IPS-11a (cell line): ENCODE results near the gene TCERG1.

Experiments used
- H3K4me3 ChIP-seq: one replicate; pipeline ENCODE4 v1.5.1; 2013; ENCODE audit warnings: low read depth, low read length, control low read depth

TCERG1 gene

DNA sequence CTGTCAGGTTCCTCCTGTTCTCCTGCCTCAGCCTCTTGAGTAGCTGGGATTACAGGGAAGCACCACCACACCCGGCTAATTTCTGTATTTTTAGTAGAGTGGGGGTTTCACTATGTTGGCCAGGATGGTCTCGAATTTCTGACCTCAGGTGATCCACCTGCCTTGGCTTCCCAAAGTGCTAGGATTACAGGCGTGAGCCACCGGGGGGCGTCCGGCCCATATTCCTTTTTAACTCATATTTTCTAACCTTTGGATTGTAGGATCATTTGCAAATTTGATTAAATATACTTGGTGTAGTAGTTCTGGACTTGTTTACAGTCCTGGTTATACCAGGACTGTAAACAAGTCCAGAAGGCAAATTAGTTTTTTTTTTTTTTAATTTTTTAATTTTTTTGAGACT lies 4.3 kb downstream of the TCERG1 start:
- H3K4me3 ChIP-seq = no peak overlapping the region

DNA sequence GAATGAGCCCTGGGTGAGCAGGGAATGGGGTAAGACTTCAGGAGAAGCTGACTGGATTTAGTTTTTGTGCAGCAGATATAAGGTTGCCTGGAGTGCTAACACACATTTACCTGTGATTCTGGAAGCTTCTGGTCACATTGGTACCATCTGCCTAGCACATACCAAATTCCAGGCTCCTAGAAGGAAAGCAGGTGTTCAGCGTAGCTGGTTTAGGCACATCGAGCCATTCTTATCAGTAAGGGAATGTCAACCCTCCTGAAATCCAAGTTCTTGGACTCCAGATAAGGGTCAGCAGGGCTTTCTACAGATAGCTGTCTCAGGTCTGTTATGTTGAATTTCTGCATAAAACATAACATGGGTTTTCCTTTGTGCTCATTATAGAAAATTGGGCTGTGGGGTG lies 10.3 kb downstream of the TCERG1 start:
- no peak overlapping the region for H3K4me3 ChIP-seq

DNA sequence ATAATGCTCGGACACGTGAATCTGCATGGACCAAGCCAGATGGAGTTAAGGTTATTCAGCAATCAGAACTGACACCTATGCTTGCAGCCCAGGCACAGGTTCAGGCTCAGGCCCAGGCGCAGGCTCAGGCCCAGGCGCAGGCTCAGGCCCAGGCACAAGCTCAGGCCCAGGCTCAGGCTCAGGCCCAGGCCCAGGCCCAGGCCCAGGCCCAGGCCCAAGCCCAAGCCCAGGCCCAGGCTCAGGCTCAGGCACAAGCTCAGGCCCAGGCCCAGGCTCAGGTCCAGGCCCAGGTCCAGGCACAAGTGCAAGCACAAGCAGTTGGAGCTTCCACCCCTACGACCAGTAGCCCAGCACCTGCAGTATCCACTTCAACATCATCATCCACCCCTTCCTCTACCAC lies 11.8 kb downstream of the TCERG1 start:
- H3K4me3 ChIP-seq = no peak overlapping the region

DNA sequence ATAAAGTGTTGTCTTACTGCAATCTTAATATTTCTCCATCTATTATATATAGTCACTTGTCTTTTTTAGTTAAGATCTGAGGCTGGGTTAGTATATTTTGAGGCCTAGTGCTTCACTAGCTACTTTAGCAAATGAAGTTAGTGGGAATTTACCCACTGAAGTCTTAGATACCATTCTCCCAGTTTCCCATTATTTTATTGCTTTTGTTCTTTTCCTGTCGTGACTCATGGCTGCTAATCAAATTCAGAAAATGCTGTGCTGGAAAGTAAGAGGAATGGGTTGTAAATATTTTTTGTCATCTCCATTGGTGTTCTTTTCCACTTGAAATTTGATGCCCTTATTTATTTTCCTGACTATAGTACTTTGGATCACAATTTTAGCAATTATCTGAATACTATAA lies 14.2 kb downstream of the TCERG1 start:
- no peak overlapping the region for H3K4me3 ChIP-seq

DNA sequence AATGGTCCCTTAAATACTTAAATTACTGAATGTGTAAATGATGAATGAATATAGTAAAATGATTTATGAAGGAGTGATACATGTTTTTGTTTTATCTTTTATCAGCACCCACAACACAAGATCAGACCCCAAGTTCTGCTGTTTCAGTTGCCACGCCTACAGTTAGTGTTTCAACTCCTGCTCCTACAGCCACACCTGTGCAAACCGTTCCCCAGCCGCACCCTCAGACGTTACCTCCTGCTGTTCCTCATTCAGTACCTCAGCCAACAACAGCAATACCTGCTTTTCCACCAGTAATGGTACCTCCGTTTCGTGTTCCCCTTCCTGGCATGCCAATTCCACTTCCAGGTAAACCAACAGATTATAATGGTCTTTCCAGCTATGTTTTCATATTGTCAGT lies 16.3 kb downstream of the TCERG1 start:
- no peak overlapping the region for H3K4me3 ChIP-seq

DNA sequence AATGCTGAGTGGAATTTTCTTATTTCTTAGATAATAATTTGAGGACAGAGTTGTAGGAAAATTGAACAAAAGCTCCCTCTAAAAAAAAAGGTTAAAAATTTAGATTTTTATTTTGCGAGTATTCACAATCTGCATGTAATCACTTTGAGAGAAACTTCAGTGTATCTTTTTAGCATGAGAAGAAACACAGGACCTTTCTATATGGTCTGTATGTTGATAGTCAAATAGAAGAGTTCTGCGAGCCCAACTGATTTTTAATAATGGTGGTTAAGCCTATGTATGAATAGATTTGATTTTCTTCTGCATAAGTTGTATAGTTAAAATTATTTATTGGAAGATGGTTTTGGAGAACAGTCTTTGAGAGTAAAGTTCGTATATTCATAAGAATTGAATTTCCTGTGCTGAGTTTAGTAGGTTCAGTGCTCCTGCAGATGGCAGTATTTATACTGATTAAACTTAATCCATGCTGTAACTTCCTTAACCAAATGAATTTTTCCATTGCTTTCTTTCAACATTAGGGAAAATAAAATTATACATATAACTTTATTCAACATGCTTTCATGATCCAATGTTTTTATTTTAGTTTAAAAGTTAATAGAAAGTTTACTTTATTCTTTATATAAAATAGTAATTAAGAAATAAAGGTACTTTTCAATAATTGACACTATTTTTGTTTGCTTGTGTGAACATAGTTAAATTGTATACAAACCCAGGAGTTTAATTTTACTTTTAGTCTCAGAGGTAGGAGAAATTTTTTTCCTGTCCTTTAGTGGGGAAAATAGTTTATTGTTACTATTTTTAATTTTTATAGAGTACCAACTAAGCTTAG lies 19.6 kb downstream of the TCERG1 start:
- H3K4me3 ChIP-seq = no peak overlapping the region

DNA sequence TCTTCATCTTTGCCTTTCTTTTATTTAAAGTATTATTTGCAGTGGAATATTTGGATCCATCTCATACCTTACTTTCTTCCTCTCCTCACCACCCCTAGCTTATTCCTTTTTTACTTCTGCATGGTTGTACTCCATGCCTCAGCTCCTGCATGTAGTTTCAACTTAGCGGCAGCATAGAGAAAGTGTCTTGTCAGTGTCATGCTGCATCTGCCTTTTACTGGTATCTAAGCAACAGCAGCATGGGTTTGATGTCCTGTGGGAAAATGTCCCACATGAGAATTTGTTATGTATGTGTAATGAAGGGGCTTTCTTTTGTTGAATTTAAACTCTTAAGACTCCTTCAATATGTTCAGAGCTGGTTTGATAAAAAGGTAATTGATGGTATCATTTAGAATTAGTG lies 20.6 kb downstream of the TCERG1 start:
- no peak overlapping the region for H3K4me3 ChIP-seq

DNA sequence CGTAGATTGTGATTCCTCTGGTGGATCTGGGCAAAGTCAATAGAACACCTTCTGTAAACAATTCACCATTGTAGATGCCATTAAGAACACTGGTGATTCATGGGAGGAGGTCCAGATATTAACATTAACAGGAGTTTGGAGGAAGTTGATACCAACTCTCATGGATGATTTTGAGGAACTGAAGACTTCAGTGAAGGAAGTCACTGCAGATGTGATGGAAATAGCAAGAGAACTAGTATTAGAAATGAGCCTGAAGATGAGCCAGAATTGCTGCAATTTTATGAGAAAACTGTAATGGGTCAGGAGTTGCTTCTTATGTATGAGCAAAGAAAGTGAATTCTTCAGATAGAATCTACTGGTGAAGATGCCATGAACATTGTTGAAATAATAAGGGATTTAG lies 26.9 kb downstream of the TCERG1 start:
- no peak overlapping the region for H3K4me3 ChIP-seq

DNA sequence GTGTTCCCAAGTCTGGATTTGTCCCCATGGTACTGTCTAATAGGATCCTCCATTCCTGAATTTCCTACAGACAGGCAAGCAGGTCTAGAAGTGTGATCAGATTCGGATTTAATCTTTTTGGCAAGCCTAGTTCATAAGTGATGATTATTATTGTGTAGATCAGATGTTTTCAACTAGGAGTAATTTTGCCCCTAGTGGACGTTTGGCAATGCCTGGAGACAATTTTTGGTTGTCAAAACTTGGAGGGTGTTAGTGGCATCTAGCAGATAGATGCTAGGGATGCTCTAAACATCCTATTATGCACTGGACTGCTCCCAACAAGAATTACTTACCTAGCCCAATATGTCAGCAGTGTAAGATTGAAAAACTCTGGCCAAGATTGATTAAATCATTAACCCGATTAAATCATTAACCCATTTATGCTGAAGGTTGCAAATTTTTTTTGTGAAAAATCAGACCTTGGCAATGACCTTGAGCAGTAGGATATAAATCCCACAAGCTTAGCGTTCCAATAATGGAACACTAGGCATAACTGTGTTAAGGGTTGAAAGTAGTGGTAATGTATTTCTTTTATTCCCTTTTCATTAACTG lies 28.2 kb downstream of the TCERG1 start:
- H3K4me3 ChIP-seq = no peak overlapping the region

DNA sequence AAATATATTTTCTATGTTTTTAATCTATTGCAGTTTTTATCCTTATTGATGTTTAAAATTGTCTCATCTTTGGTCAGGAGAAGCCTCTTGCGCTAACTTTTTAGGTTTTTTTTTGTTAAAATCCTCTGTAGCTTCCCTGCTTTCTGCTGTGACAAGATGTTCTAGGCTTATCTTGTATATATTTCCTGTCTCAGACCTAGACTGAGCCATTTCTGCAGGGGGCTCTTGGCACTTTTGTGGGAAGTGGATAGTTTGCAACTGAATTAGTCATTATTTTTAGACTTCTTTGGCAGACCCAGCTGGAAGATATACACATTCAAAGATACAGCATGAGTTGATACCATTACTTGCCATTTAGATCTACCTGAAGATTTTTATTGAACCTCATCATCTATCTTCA lies 28.8 kb downstream of the TCERG1 start:
- no peak overlapping the region for H3K4me3 ChIP-seq

DNA sequence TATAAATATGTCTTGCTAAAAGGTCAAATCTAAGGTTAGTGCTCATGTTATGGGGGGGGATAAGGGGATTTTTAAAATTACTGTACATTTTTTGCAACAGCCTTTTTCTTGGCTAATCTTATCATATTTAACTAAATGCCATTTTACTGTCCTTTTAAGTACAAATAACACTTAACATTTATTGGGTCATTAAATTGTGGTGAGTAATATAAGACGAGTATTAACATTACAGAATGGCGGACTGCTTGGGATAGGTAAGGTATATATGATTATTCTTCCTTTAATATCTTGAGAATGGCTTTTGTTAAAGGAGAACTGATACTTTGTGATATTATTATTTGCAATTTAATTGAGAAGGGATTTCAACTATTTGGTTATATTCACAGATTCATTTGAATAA lies 35.6 kb downstream of the TCERG1 start:
- no peak overlapping the region for H3K4me3 ChIP-seq

DNA sequence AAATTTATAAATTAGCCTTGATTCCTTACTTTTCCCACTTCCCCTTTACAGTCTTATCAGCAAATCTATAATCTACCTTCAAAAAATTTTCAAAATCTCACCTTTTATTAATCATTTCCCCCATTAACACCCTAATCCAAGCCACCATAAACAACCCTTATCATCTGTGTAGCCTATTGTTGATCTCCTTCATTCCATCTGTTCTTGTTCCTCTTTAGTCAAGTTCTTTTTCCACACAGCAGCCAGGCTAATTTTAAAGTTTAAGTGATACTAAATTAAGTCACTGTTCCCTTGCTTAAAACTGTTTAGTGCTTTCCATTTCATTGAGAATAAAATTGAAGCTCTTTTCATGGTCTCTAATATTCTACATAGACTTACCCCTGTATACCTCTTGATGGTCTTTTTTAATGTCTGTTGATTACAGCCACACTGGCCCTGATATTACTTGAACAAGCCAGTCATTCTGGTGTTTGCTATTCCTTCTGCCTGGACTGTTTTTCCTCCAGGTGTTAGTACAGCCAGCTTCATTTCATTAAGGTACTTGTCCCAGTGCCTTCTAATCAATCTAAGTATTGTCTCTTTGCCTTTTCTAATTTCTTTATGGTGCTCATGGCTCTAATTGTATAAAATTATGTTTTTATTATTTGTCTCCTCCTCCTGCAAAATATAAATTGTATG lies 37.7 kb downstream of the TCERG1 start:
- H3K4me3 ChIP-seq = no peak overlapping the region

DNA sequence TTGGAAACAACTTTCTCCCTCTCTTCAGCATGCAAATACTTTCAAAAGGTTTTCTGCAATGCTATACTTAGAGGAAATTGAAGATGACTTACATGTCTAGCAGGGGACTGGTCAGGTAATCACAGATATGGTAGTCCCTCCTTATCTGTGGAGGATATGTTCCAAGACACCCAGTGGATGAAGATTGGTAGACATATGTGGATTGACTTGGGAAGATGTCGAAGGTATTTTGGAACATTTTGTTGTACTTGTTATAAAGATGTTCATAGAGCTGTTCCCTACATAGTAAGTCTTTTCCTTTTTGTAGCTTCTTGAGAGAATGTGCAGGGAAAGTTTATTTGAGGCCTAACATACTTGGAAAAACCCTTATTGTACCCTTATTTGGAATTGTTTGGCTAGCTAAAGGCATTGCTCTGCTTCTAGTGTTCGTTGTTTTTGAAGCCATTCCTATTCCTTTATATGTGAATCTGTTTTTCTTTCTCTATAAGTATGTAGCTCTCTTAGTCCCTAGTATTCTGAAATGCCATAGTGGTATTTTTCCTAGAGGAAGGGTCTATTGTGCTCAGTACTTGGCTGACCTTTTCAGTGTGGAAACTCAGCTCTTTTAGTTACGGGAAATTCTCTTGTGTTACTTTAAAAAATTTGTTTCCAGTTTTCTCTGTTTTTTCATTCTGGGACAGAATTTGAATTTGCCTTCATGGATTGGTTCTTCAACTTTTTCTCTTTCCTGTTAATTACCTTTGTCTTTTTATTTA lies 43.1 kb downstream of the TCERG1 start:
- no peak overlapping the region for H3K4me3 ChIP-seq

DNA sequence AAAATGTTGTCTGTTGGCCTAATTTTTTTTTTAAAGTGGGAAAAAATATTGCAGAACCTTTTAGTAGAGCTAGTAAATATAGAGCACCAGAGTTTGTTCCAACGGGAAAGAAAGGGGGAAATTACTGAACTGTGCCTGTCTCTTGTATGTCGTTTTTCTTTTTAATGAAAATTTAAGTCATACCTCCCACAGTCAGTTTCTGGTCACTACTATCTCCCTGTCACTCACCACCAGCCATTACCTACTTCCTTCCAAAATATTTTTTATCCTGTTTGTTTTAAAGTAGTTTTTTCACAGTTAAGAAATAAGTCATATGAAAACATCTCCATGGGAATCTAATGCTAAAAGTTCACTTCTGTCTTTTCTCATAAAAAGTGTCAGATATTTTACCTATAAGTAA lies 47.5 kb downstream of the TCERG1 start:
- no peak overlapping the region for H3K4me3 ChIP-seq

DNA sequence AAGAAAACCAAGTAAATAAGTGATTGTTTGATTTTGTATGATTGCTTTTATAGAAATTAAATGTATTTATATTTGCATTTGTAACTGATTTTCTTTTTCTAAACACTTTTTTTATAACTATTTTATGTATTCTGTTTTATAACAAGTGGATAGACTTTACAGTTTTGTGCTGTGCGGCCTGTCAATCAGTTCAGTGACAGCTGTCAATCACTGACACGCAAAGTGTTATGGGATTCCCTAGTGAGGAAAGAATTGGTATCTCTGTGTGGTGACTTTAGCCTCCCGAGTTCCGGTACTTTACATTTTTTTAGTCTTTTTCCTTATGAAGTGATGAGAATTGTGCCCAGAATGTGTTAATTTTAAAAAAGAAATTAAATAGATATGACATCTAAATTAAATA lies 52.5 kb downstream of the TCERG1 start:
- no peak overlapping the region for H3K4me3 ChIP-seq

DNA sequence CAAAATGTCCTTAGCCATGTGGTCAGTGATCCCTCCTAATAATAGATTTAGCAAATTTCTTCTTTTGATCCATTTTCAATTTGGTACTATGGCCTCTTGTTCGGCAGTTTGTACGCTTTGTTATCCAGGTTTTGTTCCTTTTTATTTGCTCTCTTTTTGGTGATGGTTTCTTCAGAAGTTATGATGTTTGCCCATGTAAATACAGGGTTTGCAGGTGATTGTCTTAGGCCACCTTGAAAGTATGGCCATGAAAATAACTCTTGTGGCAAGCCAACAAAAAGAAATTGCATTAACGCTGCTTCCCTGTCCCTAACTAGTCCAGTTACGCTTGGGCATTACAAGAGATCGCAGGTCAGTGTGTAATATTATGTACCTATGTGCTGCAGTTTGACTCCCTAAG lies 60.3 kb downstream of the TCERG1 start:
- no peak overlapping the region for H3K4me3 ChIP-seq

DNA sequence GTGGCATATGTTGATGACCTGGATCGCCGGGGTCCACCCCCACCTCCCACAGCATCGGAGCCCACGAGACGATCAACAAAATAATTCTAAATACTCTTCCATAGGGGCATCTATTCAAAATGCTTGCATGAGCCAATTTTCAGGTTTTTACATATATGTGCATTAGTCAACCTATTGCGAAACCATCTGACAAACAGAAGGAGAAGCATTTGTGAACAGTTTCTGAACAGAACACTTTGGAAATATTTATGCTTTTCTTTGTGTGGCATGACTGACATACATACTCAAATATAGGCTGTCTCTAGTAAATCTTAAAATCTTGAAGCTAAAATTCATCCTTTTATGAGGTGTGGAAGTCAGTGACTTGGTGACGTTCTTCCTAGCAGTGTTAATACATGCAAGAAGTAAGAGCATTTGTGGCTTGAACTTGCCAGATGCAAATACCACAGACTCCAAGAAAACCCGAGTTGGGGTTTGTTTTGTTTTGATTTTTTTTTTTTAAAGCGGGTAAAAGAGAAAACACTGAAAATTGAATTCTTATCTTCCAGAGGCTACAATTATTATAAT lies 63.5 kb downstream of the TCERG1 start:
- no peak overlapping the region for H3K4me3 ChIP-seq

DNA sequence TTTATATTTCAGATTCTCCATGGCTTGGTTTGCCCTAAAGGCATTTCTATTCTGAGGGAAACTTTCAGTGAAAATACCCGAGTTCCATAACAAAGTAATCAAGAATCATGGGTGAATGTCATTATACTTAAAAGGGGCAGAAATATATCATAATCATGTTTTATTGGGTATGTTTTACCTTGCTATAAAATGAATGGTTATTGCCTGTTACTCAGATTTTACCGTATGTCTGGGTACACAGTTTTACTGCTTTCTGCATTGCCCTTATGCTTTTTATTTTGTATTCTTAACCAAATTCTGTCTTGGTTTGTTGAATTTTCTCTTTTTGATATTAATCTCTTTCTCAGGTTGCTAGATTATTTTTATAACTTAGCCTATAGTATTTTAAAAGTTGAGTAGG lies 66.3 kb downstream of the TCERG1 start:
- no peak overlapping the region for H3K4me3 ChIP-seq

DNA sequence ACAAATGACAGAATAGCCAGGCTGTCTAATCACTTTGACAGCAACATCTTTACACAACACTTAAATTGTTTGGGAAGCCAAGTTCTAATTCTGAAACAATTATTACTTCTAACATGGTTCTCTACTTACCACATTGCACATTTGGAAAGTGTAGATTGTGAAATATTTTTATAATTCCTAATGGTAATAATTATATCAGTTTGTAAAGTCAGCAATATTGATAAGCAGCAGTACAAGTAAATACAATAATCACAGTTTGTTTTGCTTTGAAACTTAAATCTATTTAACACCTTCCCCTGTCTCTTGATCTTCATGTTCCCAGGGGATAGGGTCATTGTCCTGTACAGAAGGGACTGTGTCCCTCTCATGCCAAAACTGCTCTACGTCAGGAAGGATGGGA lies 67.4 kb downstream of the TCERG1 start:
- H3K4me3 ChIP-seq = no peak overlapping the region

DNA sequence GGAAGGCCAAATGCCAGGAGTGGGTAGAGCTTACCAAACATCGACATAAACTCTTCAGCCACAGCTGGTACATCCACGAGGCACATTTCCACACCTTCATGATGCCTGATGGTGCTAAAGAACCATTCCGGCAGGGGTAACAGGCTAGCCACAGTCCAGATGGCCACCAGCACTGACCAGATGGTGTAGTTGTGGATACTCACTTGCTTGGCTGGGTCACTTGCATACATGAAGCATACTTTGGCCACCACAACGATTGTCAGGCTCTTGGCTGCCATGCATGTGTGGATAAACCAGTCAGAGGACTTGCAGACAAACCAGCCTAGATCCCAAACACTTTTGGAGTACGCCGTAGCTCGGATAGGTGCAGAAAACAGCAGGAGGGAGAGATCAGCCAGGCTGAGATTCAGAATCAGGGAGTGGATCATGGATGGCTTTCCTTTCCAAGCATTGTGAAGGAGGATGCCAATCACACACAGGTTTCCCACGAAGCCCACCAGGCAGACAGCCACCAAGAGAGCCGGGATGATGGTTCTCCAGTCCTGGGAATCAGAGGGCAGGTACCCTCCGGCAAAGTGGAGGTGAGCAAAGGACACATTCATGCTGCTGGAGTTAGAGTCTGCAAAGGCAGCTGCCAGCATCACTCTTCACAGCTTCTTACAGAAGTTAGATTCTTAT lies 68.5 kb downstream of the TCERG1 start:
- no peak overlapping the region for H3K4me3 ChIP-seq

DNA sequence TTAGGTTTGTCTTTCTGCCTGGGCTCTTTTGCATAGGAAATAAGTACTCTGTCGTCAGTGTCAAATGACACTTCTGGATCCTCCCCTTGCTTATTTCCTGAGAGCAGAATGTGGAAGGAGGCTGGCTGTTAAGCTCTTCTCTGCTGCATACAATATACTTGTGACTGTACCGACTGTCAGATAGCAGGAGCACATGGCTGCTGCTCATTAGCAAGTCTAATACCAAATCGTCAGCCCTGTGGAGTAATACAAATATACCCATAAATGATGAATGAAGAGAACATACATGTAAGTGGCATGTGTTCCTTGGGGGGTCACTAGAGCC lies 69.0 kb downstream of the TCERG1 start, which contains the start of gene GPR151:
GPR151 (minus strand) TSS at position 40 of the 325 bp plus-strand sequence. CDS start 77 bp downstream, outside the sequence.
- H3K4me3 ChIP-seq = no peak within 1 kb of the TSS
